GM23338 (cell line): ENCODE results near the gene PACS2. TPM values are rescaled to one million over a fixed set of nuclear protein-coding genes. Genes with fewer than 3 reads are reported as not detected.

Experiments used
- ATAC-seq: fragments of 200-7000 bp; cut with Tn5 transposase; 3 replicates; pipeline ENCODE4 v1.9.1; 2020
- DNase-seq: peaks from one replicate; pipeline ENCODE4 v3.0.0-alpha.2; 2015; ENCODE audit warnings: low spot score
- H2AFZ ChIP-seq: fragments of 200-600 bp; sonication (generic); 2 replicates; pipeline ENCODE4 v1.8.0; 2016; ENCODE audit warnings: antibody characterized with exemption, mild to moderate bottlenecking, moderate library complexity
- H3F3A ChIP-seq: fragments of 200-600 bp; sonication (generic); replicated peaks from 2 replicates; pipeline ENCODE4 v1.8.0; 2017; ENCODE audit warnings: antibody characterized with exemption, mixed run types, low read depth
- H3K27ac ChIP-seq: fragments of 200-600 bp; sonication (generic); 2 replicates; pipeline ENCODE4 v1.6.1; 2016; ENCODE audit warnings: low read depth
- H3K27me3 ChIP-seq: fragments of 200-600 bp; sonication (generic); 2 replicates; pipeline ENCODE4 v1.8.0; 2016; ENCODE audit warnings: mild to moderate bottlenecking, mixed run types, moderate library complexity; ENCODE audit not compliant: insufficient read depth
- H3K36me3 ChIP-seq: fragments of 200-600 bp; sonication (generic); 2 replicates; pipeline ENCODE4 v1.8.0; 2016; ENCODE audit warnings: mild to moderate bottlenecking; ENCODE audit not compliant: insufficient read depth
- H3K4me1 ChIP-seq: fragments of 200-600 bp; sonication (generic); 2 replicates; pipeline ENCODE4 v1.8.0; 2016; ENCODE audit warnings: mild to moderate bottlenecking, moderate library complexity; ENCODE audit not compliant: insufficient read depth
- H3K4me2 ChIP-seq: fragments of 200-600 bp; sonication (generic); 2 replicates; pipeline ENCODE4 v1.7.1; 2017; ENCODE audit warnings: mixed run types
- H3K4me3 ChIP-seq: fragments of 200-600 bp; sonication (generic); 2 replicates; pipeline ENCODE4 v1.6.1; 2016; ENCODE audit warnings: mixed run types
- H3K79me2 ChIP-seq: fragments of 200-600 bp; sonication (generic); replicated peaks from 2 replicates; pipeline ENCODE4 v1.8.0; 2017; ENCODE audit warnings: mild to moderate bottlenecking; ENCODE audit not compliant: insufficient read depth
- H3K9me2 ChIP-seq: fragments of 200-600 bp; sonication (generic); 2 replicates; pipeline ENCODE4 v1.8.0; 2017; ENCODE audit not compliant: insufficient read depth
- H4K20me1 ChIP-seq: fragments of 200-600 bp; sonication (generic); replicated peaks from 2 replicates; pipeline ENCODE4 v1.8.0; 2017; ENCODE audit warnings: mild to moderate bottlenecking; ENCODE audit not compliant: insufficient read depth
- H3K27ac Mint-ChIP-seq: 2 replicates; pipeline ENCODE4 v1.8.0; 2020; ENCODE audit warnings: inconsistent platforms, mild to moderate bottlenecking, moderate library complexity, mixed read lengths
- H3K27me3 Mint-ChIP-seq: 3 replicates; pipeline ENCODE4 v1.8.0; 2022; ENCODE audit warnings: low read depth, mild to moderate bottlenecking, moderate library complexity, mixed read lengths, inconsistent platforms; ENCODE audit not compliant: insufficient read depth, poor library complexity
- H3K36me3 Mint-ChIP-seq: 3 replicates; pipeline ENCODE4 v1.8.0; 2021; ENCODE audit warnings: low read depth, mild to moderate bottlenecking, inconsistent platforms, moderate library complexity, mixed read lengths
- H3K4me1 Mint-ChIP-seq: 3 replicates; pipeline ENCODE4 v1.8.0; 2020; ENCODE audit warnings: mild to moderate bottlenecking, inconsistent platforms, mixed read lengths
- H3K4me3 Mint-ChIP-seq: 3 replicates; pipeline ENCODE4 v1.8.0; 2021; ENCODE audit warnings: moderate library complexity, mild to moderate bottlenecking, inconsistent platforms, mixed read lengths
- H3K9me3 Mint-ChIP-seq: 3 replicates; pipeline ENCODE4 v1.8.0; 2020; ENCODE audit warnings: moderate library complexity, mild to moderate bottlenecking, inconsistent platforms, mixed read lengths
- CREB1 ChIP-seq: fragments of 250-450 bp; sonication (Bioruptor Pico); IDR thresholded peaks from 2 replicates; pipeline ENCODE4 v1.5.0; 2020; ENCODE audit warnings: low read depth, mild to moderate bottlenecking, moderate library complexity
- CTCF ChIP-seq, 2 experiments: fragments of 200-600 bp in 1 of 2; sonication (generic) in 1 of 2; conservative IDR thresholded peaks; 2 replicates each; pipeline versions ENCODE4 v1.5.1 to v1.6.1; 2016 to 2017; ENCODE audit warnings: antibody characterized with exemption in 2 of 2, low read depth in 2 of 2, mild to moderate bottlenecking in 2 of 2, moderate library complexity in 1 of 2
- EZH2 ChIP-seq: fragments of 200-600 bp; sonication (generic); IDR thresholded peaks from one replicate; pipeline ENCODE4 v1.8.0; 2017; ENCODE audit warnings: antibody characterized with exemption, mild to moderate bottlenecking, low read depth; ENCODE audit not compliant: unreplicated experiment
- EZH2phosphoT487 ChIP-seq: fragments of 200-600 bp; sonication (generic); IDR thresholded peaks from one replicate; pipeline ENCODE4 v1.8.1; 2018; ENCODE audit warnings: antibody characterized with exemption; ENCODE audit not compliant: unreplicated experiment
- JUNB ChIP-seq: IDR thresholded peaks from one replicate; pipeline ENCODE4 v1.6.1; 2016; ENCODE audit warnings: antibody characterized with exemption; ENCODE audit not compliant: unreplicated experiment
- NANOG ChIP-seq: IDR thresholded peaks from 2 replicates; pipeline ENCODE4 v1.6.1; 2016; ENCODE audit warnings: antibody characterized with exemption, borderline replicate concordance
- POLR2AphosphoS5 ChIP-seq: IDR thresholded peaks from 2 replicates; pipeline ENCODE4 v1.6.1; 2016; ENCODE audit warnings: antibody characterized with exemption, low read depth
- ZNF114 ChIP-seq: fragments of 250-450 bp; sonication (Bioruptor Pico); IDR thresholded peaks from 2 replicates; pipeline ENCODE4 v1.5.0; 2020; ENCODE audit warnings: mild to moderate bottlenecking, moderate library complexity
- ZNF462 ChIP-seq: fragments of 250-450 bp; sonication (Bioruptor Pico); IDR thresholded peaks from 2 replicates; pipeline ENCODE4 v1.5.0; 2020; ENCODE audit warnings: mild to moderate bottlenecking, moderate library complexity
- polyA plus RNA-seq: library from polyadenylated mRNA; unstranded; fragments of >200 nt; fragmentation: Nextera tagmentation; extraction: Ambion mirVana; gene quantifications from 2 replicates; pipeline ENCODE4 v1.2.1, GENCODE V29; 2016
- total RNA-seq: library from RNA; depleted of rRNA; stranded (reverse); fragments of >200 nt; shearing (Covaris generic); gene quantifications from 2 replicates; pipeline ENCODE4 v1.2.3, GENCODE V29; 2014
- TF ChIP-seq, protein P1 (sequence below): IDR thresholded peaks from 2 replicates; pipeline ENCODE4 v1.6.1; 2016; ENCODE audit warnings: antibody characterized with exemption

PACS2 gene
- total and polyA plus RNA-seq, 2 experiments from 2014 or later = 22.5 to 79.0 TPM

- peaks cover 69% of the 10 kb centered on the region for H3K4me1 Mint-ChIP-seq
Measured at GRCh38 chr14:105325716-105326567, 11.4 kb downstream of the PACS2 start.

More at GRCh38 chr14:105325716-105326567, 11.4 kb downstream of the PACS2 start:
- Mint-ChIP-seq H3K9me3 (no peaks in the 10 kb centered on the region), H3K36me3 (peaks cover 5% of the 10 kb centered on the region; the same call in 2 of the 3 replicates), H3K27ac (no peak overlapping the region), H3K27me3 (peaks cover 20% of the 10 kb centered on the region), H3K4me3 (no peak overlapping the region; the same call in 2 of the 3 replicates)
- H3K9me2 ChIP-seq = no peaks in the 10 kb centered on the region
- no peak overlapping the region for H2AFZ ChIP-seq
- H3K4me2 ChIP-seq = peak overlapping the region; percentile 38; the same call in 1 of the 2 replicates
- ATAC-seq (peak; percentile 11), DNase-seq (no peak)
- H3K36me3 ChIP-seq = no peaks in the 10 kb centered on the region
- H3K27ac ChIP-seq = 0 out of 2 replicates have a peak overlapping the region, but pooled peaks have one; percentile 66
- no peak overlapping the region for H3K4me3 ChIP-seq
- peaks cover 49% of the 10 kb centered on the region; the same call in 1 of the 2 replicates for H4K20me1 ChIP-seq
- H3K27me3 ChIP-seq = no peaks in the 10 kb centered on the region
- H3F3A ChIP-seq = no peaks in the 10 kb centered on the region
- H3K4me1 ChIP-seq = peaks cover 33% of the 10 kb centered on the region
- TF ChIP-seq JUNB (no peak), ZNF114 (CRISPR knock-in tag) (no peak), ZNF462 (CRISPR knock-in tag) (no peak), NANOG (no peak), POLR2AphosphoS5 (no peak), CREB1 (no peak), EZH2phosphoT487 (no peak), EZH2 (no peak), CTCF (conservative IDR thresholded peaks at IDR 0.05; ENCODE audit: low read depth in 2 of 2) (no peak)
- TF ChIP-seq, protein P1, sequence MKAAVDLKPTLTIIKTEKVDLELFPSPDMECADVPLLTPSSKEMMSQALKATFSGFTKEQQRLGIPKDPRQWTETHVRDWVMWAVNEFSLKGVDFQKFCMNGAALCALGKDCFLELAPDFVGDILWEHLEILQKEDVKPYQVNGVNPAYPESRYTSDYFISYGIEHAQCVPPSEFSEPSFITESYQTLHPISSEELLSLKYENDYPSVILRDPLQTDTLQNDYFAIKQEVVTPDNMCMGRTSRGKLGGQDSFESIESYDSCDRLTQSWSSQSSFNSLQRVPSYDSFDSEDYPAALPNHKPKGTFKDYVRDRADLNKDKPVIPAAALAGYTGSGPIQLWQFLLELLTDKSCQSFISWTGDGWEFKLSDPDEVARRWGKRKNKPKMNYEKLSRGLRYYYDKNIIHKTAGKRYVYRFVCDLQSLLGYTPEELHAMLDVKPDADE = no peak
- H3K79me2 ChIP-seq = peaks cover 89% of the 10 kb centered on the region
